HepG2 (cell line): Measurements from ENCODE around the gene TRUB1. TPM values are rescaled to one million over a fixed set of nuclear protein-coding genes. Genes with fewer than 3 reads are reported as not detected.

ENCODE experiments used
- ATAC-seq: fragments of 200-7000 bp; cut with Tn5 transposase; 3 replicates; pipeline ENCODE4 v1.9.1; 2020; ENCODE audit warnings: mild to moderate bottlenecking, moderate library complexity
- BruUV-seq: library from RNA; stranded (reverse); fragments of 400-500 nt; replicated peaks from 2 replicates; lab custom pipeline; 2021; lab: Mats Ljungman, UMichigan
- CTCF ChIA-PET: fragments of 300-600 bp; formaldehyde crosslinking; extraction: SDS; loops from one replicate; lab custom pipeline; 2021; ENCODE audit warnings: low total read pairs, inconsistent platforms, low intra/inter-chr PET ratio; lab: Yijun Ruan, JAX
- POLR2A ChIA-PET: fragments of 350-600 bp; sonication (Branson Sonifier 250); formaldehyde crosslinking; loops from one replicate; lab custom pipeline; 2020; ENCODE audit warnings: antibody characterized with exemption, inconsistent platforms; lab: Yijun Ruan, JAX
- DNase-seq: peaks from one replicate; pipeline ENCODE4 v3.0.0-alpha.2; 2015; ENCODE audit warnings: low spot score
- FAIRE-seq: peaks from 3 replicates; lab custom pipeline; 2011; peaks lifted over from hg19 to GRCh38; lab: Jason Lieb, UNC
- H2AFZ ChIP-seq: one replicate; pipeline ENCODE4 v1.6.1; 2011; ENCODE audit warnings: low read length, inconsistent platforms
- H3K27ac ChIP-seq: fragments of 300-600 bp; 3 replicates; pipeline ENCODE4 v1.8.0; 2011; ENCODE audit warnings: mixed run types, mild to moderate bottlenecking, mixed read lengths, low read length, inconsistent platforms; ENCODE audit not compliant: insufficient read depth; ENCODE audit errors: extremely low read length
- H3K27me3 ChIP-seq, 2 experiments: fragments of 200-600 bp in 1 of 2; 2 replicates in 1 of 2; 3 replicates in 1 of 2; pipeline versions ENCODE4 v1.6.0 to v1.8.0; 2011; ENCODE audit warnings: low read length in 2 of 2, mild to moderate bottlenecking in 2 of 2, moderate library complexity in 2 of 2, inconsistent platforms in 1 of 2; ENCODE audit not compliant: insufficient read depth in 2 of 2, control insufficient read depth in 1 of 2
- H3K36me3 ChIP-seq, 2 experiments: fragments of 200-600 bp in 1 of 2; replicated peaks in 1 of 2; 2 replicates in 1 of 2; 3 replicates in 1 of 2; pipeline versions ENCODE4 v1.5.1 to v1.8.0; 2011; ENCODE audit warnings: low read length in 2 of 2, inconsistent platforms in 1 of 2; ENCODE audit not compliant: insufficient read depth in 2 of 2, control insufficient read depth in 1 of 2
- H3K4me1 ChIP-seq: 2 replicates; pipeline ENCODE4 v1.5.1; 2012; ENCODE audit warnings: low read length, inconsistent platforms; ENCODE audit not compliant: insufficient read depth
- H3K4me2 ChIP-seq: 2 replicates; pipeline ENCODE4 v1.6.0; 2011; ENCODE audit warnings: low read depth, low read length, inconsistent platforms
- H3K4me3 ChIP-seq, 3 experiments: fragments of 200-600 bp in 1 of 3; sonication (generic), shearing (Covaris generic) in 1 of 3; replicated peaks in 1 of 3; 2 replicates each; pipeline ENCODE4 v1.5.1; 2011 to 2016; ENCODE audit warnings: low read length in 3 of 3, inconsistent platforms in 2 of 3, low read depth in 2 of 3, mild to moderate bottlenecking in 2 of 3, control low read depth in 1 of 3, mixed read lengths in 1 of 3; ENCODE audit not compliant: insufficient read depth in 1 of 3
- H3K79me2 ChIP-seq: one replicate; pipeline ENCODE4 v1.6.1; 2011; ENCODE audit warnings: low read length, inconsistent platforms; ENCODE audit not compliant: insufficient read depth
- H3K9ac ChIP-seq: 2 replicates; pipeline ENCODE4 v1.6.0; 2011; ENCODE audit warnings: mild to moderate bottlenecking, low read depth, low read length, inconsistent platforms; ENCODE audit not compliant: insufficient read depth
- H3K9me3 ChIP-seq: 2 replicates; pipeline ENCODE4 v1.5.1; 2012; ENCODE audit warnings: mild to moderate bottlenecking, low read length
- H4K20me1 ChIP-seq: 2 replicates; pipeline ENCODE4 v1.6.0; 2011; ENCODE audit warnings: inconsistent platforms, mild to moderate bottlenecking, low read length, moderate library complexity; ENCODE audit not compliant: insufficient read depth
- ATF7 ChIP-seq, 2 experiments: fragments of 450-650 bp in 1 of 2; sonication (generic) in 1 of 2; formaldehyde crosslinking in 1 of 2; IDR thresholded peaks; 2 replicates each; pipeline versions ENCODE4 v1.4.0 to v1.6.1; 2016 to 2020; ENCODE audit warnings: antibody characterized with exemption in 1 of 2, mild to moderate bottlenecking in 1 of 2, missing genetic modification reagents in 1 of 2
- CAMTA2 ChIP-seq: sonication (generic); formaldehyde crosslinking; IDR thresholded peaks from 2 replicates; pipeline ENCODE4 v1.4.0; 2020; ENCODE audit warnings: mild to moderate bottlenecking, missing genetic modification reagents, borderline replicate concordance
- ELF3 ChIP-seq: IDR thresholded peaks from 2 replicates; pipeline ENCODE4 v1.6.1; 2016; ENCODE audit warnings: missing genetic modification reagents, missing compliant biosample characterization
- EP300 ChIP-seq, 3 experiments: sonication (generic) in 1 of 3; formaldehyde crosslinking in 1 of 3; IDR thresholded peaks; 2 replicates each; pipeline versions ENCODE4 v1.5.1 to v1.6.1; 2011 to 2020; ENCODE audit warnings: low read depth in 2 of 3, low read length in 2 of 3, borderline replicate concordance in 1 of 3, improper control_type of control experiment in 1 of 3, mild to moderate bottlenecking in 1 of 3, missing genetic modification reagents in 1 of 3, moderate library complexity in 1 of 3
- GABPA ChIP-seq, 2 experiments: IDR thresholded peaks; 2 replicates each; pipeline ENCODE4 v1.6.1; 2011 to 2016; ENCODE audit warnings: low read depth in 2 of 2, low read length in 1 of 2, missing biosample characterization in 1 of 2, missing genetic modification characterization in 1 of 2
- GABPB1 ChIP-seq: IDR thresholded peaks from 2 replicates; pipeline ENCODE4 v1.6.1; 2016; ENCODE audit warnings: mild to moderate bottlenecking, missing genetic modification reagents, moderate library complexity, missing compliant biosample characterization
- HNF4A ChIP-seq: sonication (generic); formaldehyde crosslinking; IDR thresholded peaks from 2 replicates; pipeline ENCODE4 v1.4.0; 2020; ENCODE audit warnings: missing genetic modification reagents
- HNRNPLL ChIP-seq: fragments of 200-400 bp; formaldehyde crosslinking; IDR thresholded peaks from 2 replicates; pipeline ENCODE4 v1.6.1; 2017; ENCODE audit warnings: mild to moderate bottlenecking, low read depth, low read length; ENCODE audit not compliant: poor library complexity, severe bottlenecking
- HOXD1 ChIP-seq: sonication (generic); formaldehyde crosslinking; IDR thresholded peaks from 2 replicates; pipeline ENCODE4 v1.5.0; 2020; ENCODE audit warnings: missing genetic modification reagents
- MZF1 ChIP-seq: sonication (generic); formaldehyde crosslinking; IDR thresholded peaks from 2 replicates; pipeline ENCODE4 v1.8.1; 2023; ENCODE audit warnings: mild to moderate bottlenecking, missing genetic modification reagents, borderline replicate concordance
- NCOA5 ChIP-seq: sonication (generic); formaldehyde crosslinking; IDR thresholded peaks from 2 replicates; pipeline ENCODE4 v1.4.0; 2020; ENCODE audit warnings: missing genetic modification reagents
- NR2C2 ChIP-seq: sonication (generic); formaldehyde crosslinking; IDR thresholded peaks from 2 replicates; pipeline ENCODE4 v1.4.0; 2020; ENCODE audit warnings: missing genetic modification reagents, mild to moderate bottlenecking, moderate library complexity, borderline replicate concordance
- SALL1 ChIP-seq: sonication (generic); formaldehyde crosslinking; IDR thresholded peaks from 2 replicates; pipeline ENCODE4 v1.8.0; 2022; ENCODE audit warnings: mild to moderate bottlenecking, missing genetic modification reagents
- TEAD2 ChIP-seq: sonication (generic); formaldehyde crosslinking; IDR thresholded peaks from 2 replicates; pipeline ENCODE4 v1.9.0; 2021; ENCODE audit warnings: missing genetic modification reagents
- TEAD3 ChIP-seq: optimal IDR thresholded peaks from 2 replicates; pipeline ENCODE3; 2016; ENCODE audit warnings: borderline replicate concordance
- ZBTB21 ChIP-seq: sonication (generic); formaldehyde crosslinking; IDR thresholded peaks from 2 replicates; pipeline ENCODE4 v1.4.0; 2020; ENCODE audit warnings: missing genetic modification reagents
- ZNF317 ChIP-seq: sonication (generic); formaldehyde crosslinking; IDR thresholded peaks from 2 replicates; pipeline ENCODE4 v1.5.0; 2020; ENCODE audit warnings: mild to moderate bottlenecking, missing genetic modification reagents
- ZNF331 ChIP-seq: sonication (generic); formaldehyde crosslinking; IDR thresholded peaks from 2 replicates; pipeline ENCODE4 v1.4.0; 2020; ENCODE audit warnings: missing genetic modification reagents
- WGBS: methylation state at CpG from one replicate; pipeline ENCODE4 v1.1.6; 2017; ENCODE audit warnings: low lambda C conversion rate; 5-methylcytosine and 5-hydroxymethylcytosine counted together
- in situ Hi-C: cut with HindIII; loops from 2 replicates; pipeline ENCODE4 v1.10.0; 2017; ENCODE audit warnings: low pct_unique_long_range_greater_than_20kb; ENCODE audit not compliant: extremely low pct_ligation_motif_present
- intact Hi-C: fragments of 100-400 bp; cut with micrococcal nuclease; formaldehyde crosslinking; loops from one replicate; pipeline ENCODE4 v1.10.0; 2022; ENCODE audit not compliant: unreplicated experiment
- polyA plus RNA-seq, 8 experiments: library from polyadenylated mRNA; depleted of rRNA in 3 of 8; stranded (reverse) in 7 of 8; unstranded in 1 of 8; fragments of >200 nt; fragmentation: Illumina TruSeq in 4 of 8; extraction: Trizol in 4 of 8; gene quantifications; 2 replicates each; pipeline versions ENCODE4 v1.2.1 to v1.2.3, GENCODE V29; 2011 to 2016; ENCODE audit warnings: low read depth in 4 of 8, missing spikeins in 1 of 8, mixed read lengths in 1 of 8; ENCODE audit not compliant: insufficient read depth in 1 of 8
- total RNA-seq, 5 experiments: library from RNA; depleted of rRNA; stranded (reverse); fragments of >200 nt; fragmentation: Illumina TruSeq; extraction: Trizol; gene quantifications; 2 replicates each; pipeline ENCODE4 v1.2.3, GENCODE V29; 2016; ENCODE audit warnings: low read depth in 1 of 5
- TF ChIP-seq, protein P1 (sequence below): sonication (generic); formaldehyde crosslinking; conservative IDR thresholded peaks from 2 replicates; pipeline ENCODE4 v1.8.0; 2022; ENCODE audit warnings: missing genetic modification reagents
- TF ChIP-seq, protein P2 (sequence below): sonication (generic); formaldehyde crosslinking; IDR thresholded peaks from 2 replicates; pipeline ENCODE4 v1.4.0; 2020; ENCODE audit warnings: missing genetic modification reagents

TRUB1 gene
- total and polyA plus RNA-seq, 2 of the 13 experiments (the other 11 are each of a cell fraction or from before 2014, with no cell fraction given): 10.6 to 38.9 TPM

DNA sequence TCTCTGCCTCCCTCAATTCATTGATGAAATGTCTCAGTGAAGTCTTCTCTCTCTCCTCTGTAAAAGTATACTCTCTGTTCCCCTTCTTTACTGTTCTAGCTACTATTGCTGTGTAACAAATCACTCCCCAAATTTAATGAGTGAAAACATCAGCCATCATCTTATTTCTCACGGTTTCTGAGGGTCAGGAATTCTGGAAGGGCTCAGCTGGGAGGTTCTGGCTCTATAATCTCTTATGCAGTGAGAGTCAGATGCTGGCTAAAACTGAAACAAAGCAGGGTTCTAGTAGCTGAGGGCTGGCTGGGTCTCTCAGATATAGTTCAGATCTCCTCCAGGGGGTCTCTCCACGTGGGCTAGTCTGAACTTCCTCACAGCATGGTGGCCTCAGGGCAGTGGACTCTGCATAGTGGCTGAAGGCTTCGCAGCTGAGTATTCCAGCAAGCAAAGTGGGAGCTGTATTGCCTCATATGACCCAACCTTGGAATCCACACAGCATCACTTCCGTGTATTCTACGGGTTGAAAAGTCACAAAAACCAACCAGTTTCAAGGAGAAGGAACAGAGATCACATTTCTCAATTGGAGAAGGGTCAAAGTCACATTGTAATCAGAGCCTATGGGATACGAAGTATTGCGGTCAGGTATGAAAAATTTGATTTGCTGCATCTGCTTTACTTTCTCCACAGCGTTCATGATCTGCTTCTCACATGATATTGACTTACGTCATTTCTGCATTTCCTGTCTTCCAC is 80.4 kb downstream of the TRUB1 start:
- Histone ChIP-seq H3K4me3 (peak overlapping the region in 1 of 3 experiments; percentile 2; a peak in 2 of 6 replicates), H4K20me1 (no peaks in the 10 kb centered on the region), H3K9me3 (no peaks in the 10 kb centered on the region), H3K4me1 (peaks cover 6% of the 10 kb centered on the region; the same call in 1 of the 2 replicates), H3K27me3 (no peaks in the 10 kb centered on the region; a peak in 1 of 5 replicates), H2AFZ (peak overlapping the region; percentile 20), H3K27ac (no peak overlapping the region), H3K9ac (no peak overlapping the region), H3K79me2 (no peaks in the 10 kb centered on the region), H3K4me2 (peak overlapping the region; percentile 36; the same call in 1 of the 2 replicates), H3K36me3 (no peaks in the 10 kb centered on the region)
- WGBS: 17% methylated on average over 6 of the region's 9 CpGs
- FAIRE-seq (no peak), DNase-seq (no peak), ATAC-seq (peak; percentile 73)
- in situ Hi-C loops: no loop called here
- ChIA-PET POLR2A (no interaction called here), CTCF (no interaction called here)
- intact Hi-C loops: no loop called here
- no TSS peak for BruUV-seq
- TF ChIP-seq ATF7 (IDR thresholded peaks at IDR 0.05) (peak; percentile 27; the same call in 1 of the 2 replicates), ATF7 (CRISPR knock-in tag; IDR thresholded peaks at IDR 0.05) (no peak), HNRNPLL (no peak), MZF1 (no peak), HOXD1 (CRISPR knock-in tag) (no peak), NCOA5 (CRISPR knock-in tag) (no peak), TEAD2 (CRISPR knock-in tag) (no peak), TEAD3 (CRISPR knock-in tag) (no peak), GABPA (IDR thresholded peaks at IDR 0.05; ENCODE audit: low read depth, low read length) (no peak), GABPA (CRISPR knock-in tag; IDR thresholded peaks at IDR 0.05; ENCODE audit: low read depth) (peak; percentile 36; the same call in 1 of the 2 replicates), ELF3 (CRISPR knock-in tag) (0 out of 2 replicates have a peak, but pooled peaks have one; percentile 10), NR2C2 (CRISPR knock-in tag) (peak; percentile 31; the same call in 1 of the 2 replicates), EP300 (IDR thresholded peaks at IDR 0.05; ENCODE audit: low read depth in 2 of 2, low read length in 2 of 2) (no peak), EP300 (CRISPR knock-in tag; IDR thresholded peaks at IDR 0.05; ENCODE audit: borderline replicate concordance) (no peak), ZNF331 (CRISPR knock-in tag) (peak; percentile 78; the same call in 1 of the 2 replicates), SALL1 (CRISPR knock-in tag) (0 out of 2 replicates have a peak, but pooled peaks have one; percentile 13), GABPB1 (peak; percentile 59), ZBTB21 (peak; percentile 34; the same call in 1 of the 2 replicates), CAMTA2 (CRISPR knock-in tag) (no peak), ZNF317 (CRISPR knock-in tag) (no peak), HNF4A (CRISPR knock-in tag) (peak; percentile 70)
- TF ChIP-seq, protein P1, sequence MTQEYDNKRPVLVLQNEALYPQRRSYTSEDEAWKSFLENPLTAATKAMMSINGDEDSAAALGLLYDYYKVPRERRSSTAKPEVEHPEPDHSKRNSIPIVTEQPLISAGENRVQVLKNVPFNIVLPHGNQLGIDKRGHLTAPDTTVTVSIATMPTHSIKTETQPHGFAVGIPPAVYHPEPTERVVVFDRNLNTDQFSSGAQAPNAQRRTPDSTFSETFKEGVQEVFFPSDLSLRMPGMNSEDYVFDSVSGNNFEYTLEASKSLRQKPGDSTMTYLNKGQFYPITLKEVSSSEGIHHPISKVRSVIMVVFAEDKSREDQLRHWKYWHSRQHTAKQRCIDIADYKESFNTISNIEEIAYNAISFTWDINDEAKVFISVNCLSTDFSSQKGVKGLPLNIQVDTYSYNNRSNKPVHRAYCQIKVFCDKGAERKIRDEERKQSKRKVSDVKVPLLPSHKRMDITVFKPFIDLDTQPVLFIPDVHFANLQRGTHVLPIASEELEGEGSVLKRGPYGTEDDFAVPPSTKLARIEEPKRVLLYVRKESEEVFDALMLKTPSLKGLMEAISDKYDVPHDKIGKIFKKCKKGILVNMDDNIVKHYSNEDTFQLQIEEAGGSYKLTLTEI: no peak
- TF ChIP-seq, protein P2, sequence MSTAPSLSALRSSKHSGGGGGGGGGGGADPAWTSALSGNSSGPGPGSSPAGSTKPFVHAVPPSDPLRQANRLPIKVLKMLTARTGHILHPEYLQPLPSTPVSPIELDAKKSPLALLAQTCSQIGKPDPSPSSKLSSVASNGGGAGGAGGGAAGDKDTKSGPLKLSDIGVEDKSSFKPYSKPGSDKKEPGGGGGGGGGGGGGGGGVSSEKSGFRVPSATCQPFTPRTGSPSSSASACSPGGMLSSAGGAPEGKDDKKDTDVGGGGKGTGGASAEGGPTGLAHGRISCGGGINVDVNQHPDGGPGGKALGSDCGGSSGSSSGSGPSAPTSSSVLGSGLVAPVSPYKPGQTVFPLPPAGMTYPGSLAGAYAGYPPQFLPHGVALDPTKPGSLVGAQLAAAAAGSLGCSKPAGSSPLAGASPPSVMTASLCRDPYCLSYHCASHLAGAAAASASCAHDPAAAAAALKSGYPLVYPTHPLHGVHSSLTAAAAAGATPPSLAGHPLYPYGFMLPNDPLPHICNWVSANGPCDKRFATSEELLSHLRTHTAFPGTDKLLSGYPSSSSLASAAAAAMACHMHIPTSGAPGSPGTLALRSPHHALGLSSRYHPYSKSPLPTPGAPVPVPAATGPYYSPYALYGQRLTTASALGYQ: no peak
